Measurements from ENCODE around the gene SIGLEC7.

The SIGLEC7 gene

GRCh38 chr19:51142119-51142518, at the start of gene SIGLEC7:
Gene SIGLEC7, plus strand, starts transcription at chr19:51142301. Its CDS starts 69 bp downstream, at chr19:51142370.
- Histone ChIP-seq H3K27me3 (ENCODE audit: insufficient read depth, low read length) (peaks cover 43% of the 10 kb centered on the region), H3K4me1 (ENCODE audit: control insufficient read depth, insufficient read depth, low read length, unreplicated experiment) (no peaks in the 10 kb centered on the region), H3K4me3 (ENCODE audit: low read depth, low read length) (no peak within 1 kb of the TSS), H3K79me2 (ENCODE audit: control insufficient read depth, insufficient read depth, low read length, unreplicated experiment) (no peaks in the 10 kb centered on the region), H3K36me3 (ENCODE audit: insufficient read depth, low read length) (no peaks in the 10 kb centered on the region), H3K27ac (ENCODE audit: low read depth, low read length) (no peak within 1 kb of the TSS), H2AFZ (ENCODE audit: low read length, unreplicated experiment) (no peak within 1 kb of the TSS)

DNA sequence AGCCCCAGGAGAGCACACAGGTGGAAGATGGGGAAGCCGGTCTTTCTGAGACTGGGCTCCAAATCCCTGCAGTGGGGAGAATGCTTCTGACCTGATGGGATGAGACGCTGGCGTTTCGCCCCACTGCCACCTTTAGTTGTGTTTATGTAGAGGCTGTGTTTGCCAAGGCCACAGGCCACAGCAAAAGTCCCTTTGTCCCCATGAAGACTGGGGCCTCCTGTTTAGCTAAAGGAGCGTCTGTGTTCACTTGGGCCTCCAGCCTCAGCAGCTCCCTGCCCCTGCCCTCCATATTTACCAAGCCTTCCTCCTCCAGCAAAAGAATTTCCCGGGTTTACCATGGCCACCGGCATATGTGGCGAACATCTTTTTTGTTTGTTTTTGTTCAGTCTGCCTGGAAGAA, 49.0 kb upstream of the SIGLEC7 start:
- Histone ChIP-seq H2AFZ (ENCODE audit: low read length, unreplicated experiment) (no peak overlapping the region), H3K4me3 (ENCODE audit: low read depth, low read length) (no peak overlapping the region), H3K36me3 (ENCODE audit: insufficient read depth, low read length) (no peaks in the 10 kb centered on the region), H3K79me2 (ENCODE audit: control insufficient read depth, insufficient read depth, low read length, unreplicated experiment) (no peaks in the 10 kb centered on the region), H3K4me1 (ENCODE audit: control insufficient read depth, insufficient read depth, low read length, unreplicated experiment) (no peaks in the 10 kb centered on the region), H3K27me3 (ENCODE audit: insufficient read depth, low read length) (no peaks in the 10 kb centered on the region), H3K27ac (ENCODE audit: low read depth, low read length) (no peak overlapping the region)

DNA sequence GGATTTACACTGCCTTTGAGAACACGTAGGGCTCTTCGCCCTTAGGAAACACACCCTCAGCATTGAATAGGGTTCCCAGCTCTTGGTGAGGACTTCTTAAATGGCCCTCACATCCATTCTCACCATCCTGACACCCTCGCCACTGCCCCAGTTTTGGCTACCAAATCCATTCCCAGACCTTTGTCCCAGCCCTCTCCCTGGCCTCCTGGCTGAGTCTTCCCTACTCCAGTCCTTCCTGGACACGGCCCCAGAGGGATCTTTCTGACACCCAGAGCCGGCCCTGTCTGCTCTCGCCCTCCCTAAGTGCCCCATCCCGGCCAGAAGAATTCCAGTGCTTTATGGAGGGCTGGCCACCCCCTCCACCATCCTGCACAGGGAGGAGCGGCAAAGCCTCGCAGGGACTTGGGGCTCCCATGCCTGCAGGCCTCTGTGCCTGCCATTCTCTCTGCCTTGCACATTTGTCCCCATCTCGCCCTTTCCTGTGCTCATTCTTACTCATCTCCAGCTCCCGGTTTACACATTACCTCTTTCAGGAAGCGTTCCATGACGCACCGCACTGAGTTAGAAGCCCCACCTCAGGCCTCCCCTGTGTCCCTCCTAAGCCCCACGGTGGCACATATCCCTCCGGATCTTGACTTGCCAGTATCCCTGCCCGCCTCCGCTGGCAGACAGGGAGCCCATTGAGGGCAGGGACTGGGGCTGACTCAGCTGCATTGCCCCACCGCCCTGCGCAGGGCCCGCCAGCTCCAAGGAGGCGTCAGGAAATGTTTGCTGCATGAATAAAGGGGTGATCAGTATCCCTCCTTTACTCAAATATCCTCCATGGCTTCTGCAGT, 48.4 kb upstream of the SIGLEC7 start:
- Histone ChIP-seq H2AFZ (ENCODE audit: low read length, unreplicated experiment) (no peak overlapping the region), H3K79me2 (ENCODE audit: control insufficient read depth, insufficient read depth, low read length, unreplicated experiment) (no peaks in the 10 kb centered on the region), H3K27ac (ENCODE audit: low read depth, low read length) (no peak overlapping the region), H3K4me1 (ENCODE audit: control insufficient read depth, insufficient read depth, low read length, unreplicated experiment) (no peaks in the 10 kb centered on the region), H3K36me3 (ENCODE audit: insufficient read depth, low read length) (no peaks in the 10 kb centered on the region), H3K4me3 (ENCODE audit: low read depth, low read length) (no peak overlapping the region), H3K27me3 (ENCODE audit: insufficient read depth, low read length) (no peaks in the 10 kb centered on the region)

- Histone ChIP-seq H3K36me3 (ENCODE audit: insufficient read depth, low read length) (no peaks in the 10 kb centered on the region), H2AFZ (ENCODE audit: low read length, unreplicated experiment) (no peak overlapping the region), H3K27ac (ENCODE audit: low read depth, low read length) (no peak overlapping the region), H3K4me3 (ENCODE audit: low read depth, low read length) (no peak overlapping the region), H3K79me2 (ENCODE audit: control insufficient read depth, insufficient read depth, low read length, unreplicated experiment) (no peaks in the 10 kb centered on the region), H3K4me1 (ENCODE audit: control insufficient read depth, insufficient read depth, low read length, unreplicated experiment) (no peaks in the 10 kb centered on the region), H3K27me3 (ENCODE audit: insufficient read depth, low read length) (no peaks in the 10 kb centered on the region)
These were observed 47.3 kb upstream of the SIGLEC7 start for GRCh38 chr19:51094696-51095279.

DNA sequence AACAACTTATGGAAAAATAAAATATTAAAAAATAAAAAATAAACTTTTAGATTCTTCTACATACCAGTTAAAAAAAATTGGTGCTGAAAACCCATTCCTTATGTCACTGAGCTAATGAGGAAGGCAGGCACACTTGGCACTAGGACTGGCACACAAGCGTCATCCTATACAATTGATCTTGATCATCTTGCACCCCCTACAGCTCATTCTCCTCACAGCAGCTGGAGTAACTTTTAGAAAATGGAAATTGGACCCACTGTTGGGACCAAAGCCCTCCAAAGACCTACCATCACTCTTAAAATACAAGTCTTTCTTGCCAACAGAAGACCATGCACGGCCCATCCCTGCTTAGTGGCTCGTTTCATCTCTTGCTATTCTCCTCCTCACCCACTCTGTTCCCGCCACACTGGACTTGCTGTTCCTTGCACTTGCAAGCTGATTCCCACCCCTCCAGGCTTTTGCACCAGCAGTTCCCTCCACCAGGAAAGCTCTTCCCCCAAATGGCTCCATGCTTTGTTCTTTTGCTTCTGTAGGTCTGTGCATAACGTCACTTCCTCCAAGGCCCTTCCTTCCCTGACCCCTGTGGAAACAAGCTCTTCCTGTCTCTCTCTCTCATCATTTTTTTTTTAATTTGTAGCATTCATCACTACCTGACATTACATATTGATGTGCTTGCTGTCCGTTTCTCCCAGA, 45.5 kb upstream of the SIGLEC7 start:
- Histone ChIP-seq H2AFZ (ENCODE audit: low read length, unreplicated experiment) (no peak overlapping the region), H3K79me2 (ENCODE audit: control insufficient read depth, insufficient read depth, low read length, unreplicated experiment) (no peaks in the 10 kb centered on the region), H3K36me3 (ENCODE audit: insufficient read depth, low read length) (no peaks in the 10 kb centered on the region), H3K27ac (ENCODE audit: low read depth, low read length) (no peak overlapping the region), H3K4me1 (ENCODE audit: control insufficient read depth, insufficient read depth, low read length, unreplicated experiment) (no peaks in the 10 kb centered on the region), H3K27me3 (ENCODE audit: insufficient read depth, low read length) (no peaks in the 10 kb centered on the region), H3K4me3 (ENCODE audit: low read depth, low read length) (no peak overlapping the region)

DNA sequence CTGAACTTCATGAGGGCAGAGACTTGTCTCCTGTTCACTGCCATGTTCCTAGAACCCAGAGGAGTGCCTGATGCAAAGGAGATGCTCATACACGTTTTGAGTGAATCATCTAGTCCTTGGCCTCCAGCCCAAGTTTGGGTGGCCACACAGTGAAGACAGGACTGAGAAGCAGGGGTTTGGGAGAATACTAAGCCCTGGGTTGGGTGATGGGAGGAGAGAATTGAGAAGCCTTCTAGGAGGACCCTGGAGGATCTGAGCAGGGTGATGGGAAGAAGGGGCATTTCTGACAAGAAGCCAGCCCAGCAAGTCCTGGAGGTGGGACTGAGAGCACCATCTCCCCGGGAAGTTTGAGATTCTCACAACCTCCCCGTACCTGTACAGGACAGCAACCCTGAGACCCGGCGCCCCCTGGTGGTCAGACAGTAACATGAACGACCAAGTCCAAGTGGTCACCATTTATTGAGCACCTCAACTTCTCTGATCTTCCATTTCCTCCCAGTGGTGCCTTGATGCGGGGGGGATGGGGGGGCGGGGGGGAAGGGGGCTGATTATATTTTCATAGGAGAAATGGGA, 44.8 kb upstream of the SIGLEC7 start:
- Histone ChIP-seq H3K4me1 (ENCODE audit: control insufficient read depth, insufficient read depth, low read length, unreplicated experiment) (no peaks in the 10 kb centered on the region), H3K79me2 (ENCODE audit: control insufficient read depth, insufficient read depth, low read length, unreplicated experiment) (no peaks in the 10 kb centered on the region), H3K27me3 (ENCODE audit: insufficient read depth, low read length) (no peaks in the 10 kb centered on the region), H3K36me3 (ENCODE audit: insufficient read depth, low read length) (no peaks in the 10 kb centered on the region), H2AFZ (ENCODE audit: low read length, unreplicated experiment) (no peak overlapping the region), H3K4me3 (ENCODE audit: low read depth, low read length) (no peak overlapping the region), H3K27ac (ENCODE audit: low read depth, low read length) (no peak overlapping the region)

GRCh38 chr19:51097796-51098195, 44.3 kb upstream of the SIGLEC7 start:
- H3K36me3 ChIP-seq (ENCODE audit: insufficient read depth, low read length), result no peaks in the 10 kb centered on the region
- no peak overlapping the region for H3K4me3 ChIP-seq (ENCODE audit: low read depth, low read length)
- H3K79me2 ChIP-seq (ENCODE audit: control insufficient read depth, insufficient read depth, low read length, unreplicated experiment), result no peaks in the 10 kb centered on the region
- no peaks in the 10 kb centered on the region for H3K27me3 ChIP-seq (ENCODE audit: insufficient read depth, low read length)
- H2AFZ ChIP-seq (ENCODE audit: low read length, unreplicated experiment), result no peak overlapping the region
- no peak overlapping the region for H3K27ac ChIP-seq (ENCODE audit: low read depth, low read length)
- H3K4me1 ChIP-seq (ENCODE audit: control insufficient read depth, insufficient read depth, low read length, unreplicated experiment), result no peaks in the 10 kb centered on the region

DNA sequence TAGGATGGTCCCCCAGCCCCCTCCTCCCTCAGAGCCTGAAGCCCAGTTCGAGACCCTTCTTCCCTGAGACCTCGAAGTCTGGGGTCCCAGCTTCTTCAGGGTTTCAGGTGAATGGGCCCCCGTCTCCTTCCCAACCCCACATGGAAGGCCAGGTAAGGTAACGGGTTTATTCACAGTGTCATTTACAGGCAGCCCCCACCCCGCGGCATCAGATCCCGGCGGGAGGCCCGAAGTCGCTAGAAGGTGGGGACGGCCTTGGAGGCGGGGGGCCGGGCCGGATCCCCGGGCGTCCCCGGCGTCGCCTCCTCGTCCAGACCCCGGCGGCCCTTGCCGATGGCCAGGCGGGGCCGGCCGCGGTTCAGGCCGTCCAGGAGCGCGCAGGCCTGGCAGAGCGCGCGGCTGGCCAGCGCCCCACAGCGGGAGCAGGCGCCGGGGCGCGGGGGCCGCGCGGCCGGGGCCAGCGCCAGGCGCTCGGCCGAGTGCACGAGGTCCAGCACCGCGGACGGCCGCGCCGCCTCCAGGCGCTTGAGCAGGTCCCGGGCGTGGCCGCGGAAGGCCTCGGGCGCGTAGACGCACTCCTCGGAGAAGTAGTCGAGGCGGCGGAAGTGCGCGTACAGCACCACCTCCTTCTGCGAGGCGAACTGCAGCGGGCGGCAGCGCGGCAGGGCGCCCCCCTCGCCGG, 43.6 kb upstream of the SIGLEC7 start:
- Histone ChIP-seq H3K79me2 (ENCODE audit: control insufficient read depth, insufficient read depth, low read length, unreplicated experiment) (no peaks in the 10 kb centered on the region), H3K36me3 (ENCODE audit: insufficient read depth, low read length) (no peaks in the 10 kb centered on the region), H3K27ac (ENCODE audit: low read depth, low read length) (no peak overlapping the region), H3K4me1 (ENCODE audit: control insufficient read depth, insufficient read depth, low read length, unreplicated experiment) (no peaks in the 10 kb centered on the region), H3K27me3 (ENCODE audit: insufficient read depth, low read length) (no peaks in the 10 kb centered on the region), H2AFZ (ENCODE audit: low read length, unreplicated experiment) (no peak overlapping the region), H3K4me3 (ENCODE audit: low read depth, low read length) (no peak overlapping the region)

GRCh38 chr19:51099047-51099382, 43.1 kb upstream of the SIGLEC7 start:
- no peaks in the 10 kb centered on the region for H3K79me2 ChIP-seq (ENCODE audit: control insufficient read depth, insufficient read depth, low read length, unreplicated experiment)

DNA sequence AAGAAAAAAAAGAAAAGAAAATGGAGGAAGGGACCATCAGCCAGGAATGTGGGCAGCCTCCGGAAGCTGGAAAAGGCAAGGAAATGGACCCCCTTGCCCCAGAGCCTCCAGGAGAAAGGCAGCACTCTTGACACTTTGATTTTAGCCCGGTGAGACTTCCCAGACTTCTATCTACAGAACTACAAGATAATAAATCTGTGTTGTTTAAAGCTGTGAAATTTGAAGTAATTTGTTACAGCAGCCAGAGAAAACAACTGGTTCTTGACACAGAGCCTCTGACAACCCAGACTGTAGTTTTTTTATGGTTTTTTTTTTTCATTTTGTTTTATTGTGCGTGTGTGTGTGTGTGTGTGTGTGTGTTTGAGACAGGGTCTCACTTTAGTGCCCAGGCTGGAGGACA, 41.5 kb upstream of the SIGLEC7 start:
- no peaks in the 10 kb centered on the region for H3K4me1 ChIP-seq (ENCODE audit: control insufficient read depth, insufficient read depth, low read length, unreplicated experiment)
- H3K79me2 ChIP-seq (ENCODE audit: control insufficient read depth, insufficient read depth, low read length, unreplicated experiment), result no peaks in the 10 kb centered on the region
- H3K36me3 ChIP-seq (ENCODE audit: insufficient read depth, low read length), result no peaks in the 10 kb centered on the region
- H3K27me3 ChIP-seq (ENCODE audit: insufficient read depth, low read length), result no peaks in the 10 kb centered on the region
- H2AFZ ChIP-seq (ENCODE audit: low read length, unreplicated experiment), result no peak overlapping the region
- no peak overlapping the region for H3K4me3 ChIP-seq (ENCODE audit: low read depth, low read length)
- H3K27ac ChIP-seq (ENCODE audit: low read depth, low read length), result no peak overlapping the region

More at GRCh38 chr19:51099047-51099382, 43.1 kb upstream of the SIGLEC7 start:
- H3K4me3 ChIP-seq (ENCODE audit: low read depth, low read length), result no peak overlapping the region
- H3K36me3 ChIP-seq (ENCODE audit: insufficient read depth, low read length), result no peaks in the 10 kb centered on the region
- H3K27me3 ChIP-seq (ENCODE audit: insufficient read depth, low read length), result no peaks in the 10 kb centered on the region
- no peaks in the 10 kb centered on the region for H3K4me1 ChIP-seq (ENCODE audit: control insufficient read depth, insufficient read depth, low read length, unreplicated experiment)
- H2AFZ ChIP-seq (ENCODE audit: low read length, unreplicated experiment), result no peak overlapping the region
- no peak overlapping the region for H3K27ac ChIP-seq (ENCODE audit: low read depth, low read length)
